ENCODE measurements around the gene TRAPPC2. TPM values are rescaled to one million over a fixed set of nuclear protein-coding genes. Genes with fewer than 3 reads are reported as not detected.
"Not testable (repeated sequence)": the region's sequence is repeated elsewhere in the genome, so short reads cannot be mapped to it uniquely, and the experiment has no call there.

TRAPPC2 gene
- total RNA-seq, 4 donors from 2014 or later: 13.1 to 20.4 (median 15.2) TPM

DNA sequence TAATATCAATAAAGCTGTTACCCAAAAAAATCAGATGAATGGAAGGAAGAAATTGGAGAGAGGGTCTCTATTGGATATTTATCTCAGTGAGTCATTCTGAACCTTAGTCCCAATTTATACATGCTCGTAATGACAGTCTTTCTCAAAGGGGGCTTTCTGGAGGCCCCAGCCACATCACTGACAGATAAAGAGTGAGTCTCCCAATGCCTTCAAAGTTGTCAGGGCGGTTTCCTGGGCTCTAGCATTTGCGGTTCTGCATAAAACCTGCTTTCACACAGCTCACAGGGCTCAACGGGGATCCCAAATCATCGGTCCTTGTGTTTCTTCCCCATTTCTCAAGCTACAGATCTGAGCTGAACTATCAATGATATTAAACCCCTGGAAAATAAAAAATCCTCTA lies 64.2 kb downstream of the TRAPPC2 start:
- no peak overlapping the region for H3K4me3 ChIP-seq
- intact Hi-C loops (cut with DNase I): no loop called here
- H3K27me3 ChIP-seq: no peaks in the 10 kb centered on the region
- H3K4me1 ChIP-seq: peaks cover 8 to 21% (median 17%) of the 10 kb centered on the region in 4 donors
- TF ChIP-seq POLR2AphosphoS5 (IDR thresholded peaks at IDR 0.05) (no peak), POLR2A (IDR thresholded peaks at IDR 0.05; ENCODE audit: low read depth) (no peak), EP300 (IDR thresholded peaks at IDR 0.05) (no peak)
- TF ChIP-seq, protein P1, sequence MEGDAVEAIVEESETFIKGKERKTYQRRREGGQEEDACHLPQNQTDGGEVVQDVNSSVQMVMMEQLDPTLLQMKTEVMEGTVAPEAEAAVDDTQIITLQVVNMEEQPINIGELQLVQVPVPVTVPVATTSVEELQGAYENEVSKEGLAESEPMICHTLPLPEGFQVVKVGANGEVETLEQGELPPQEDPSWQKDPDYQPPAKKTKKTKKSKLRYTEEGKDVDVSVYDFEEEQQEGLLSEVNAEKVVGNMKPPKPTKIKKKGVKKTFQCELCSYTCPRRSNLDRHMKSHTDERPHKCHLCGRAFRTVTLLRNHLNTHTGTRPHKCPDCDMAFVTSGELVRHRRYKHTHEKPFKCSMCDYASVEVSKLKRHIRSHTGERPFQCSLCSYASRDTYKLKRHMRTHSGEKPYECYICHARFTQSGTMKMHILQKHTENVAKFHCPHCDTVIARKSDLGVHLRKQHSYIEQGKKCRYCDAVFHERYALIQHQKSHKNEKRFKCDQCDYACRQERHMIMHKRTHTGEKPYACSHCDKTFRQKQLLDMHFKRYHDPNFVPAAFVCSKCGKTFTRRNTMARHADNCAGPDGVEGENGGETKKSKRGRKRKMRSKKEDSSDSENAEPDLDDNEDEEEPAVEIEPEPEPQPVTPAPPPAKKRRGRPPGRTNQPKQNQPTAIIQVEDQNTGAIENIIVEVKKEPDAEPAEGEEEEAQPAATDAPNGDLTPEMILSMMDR (IDR thresholded peaks at IDR 0.05): no peak
- DNase-seq (ENCODE audit: extremely low spot score): no peak
- WGBS: 88% methylated on average over 5 of the region's 5 CpGs
- no peaks in the 10 kb centered on the region for H3K36me3 ChIP-seq
- no peaks in the 10 kb centered on the region for H3K9me3 ChIP-seq
- H3K27ac ChIP-seq (replicated peaks in 1 of 4): no peak overlapping the region

- H3K9me3 ChIP-seq; DNase-seq (ENCODE audit: extremely low spot score); intact Hi-C loops (cut with DNase I); H3K36me3 ChIP-seq; H3K4me3 ChIP-seq; H3K27me3 ChIP-seq: not testable (repeated sequence)
- Histone ChIP-seq H3K4me1 (peaks cover 8 to 21% (median 17%) of the 10 kb centered on the region in 4 donors), H3K27ac (replicated peaks in 1 of 4) (peak overlapping the region; percentile 34 to 67 (median 45))
- WGBS: 94% methylated on average over 8 of the region's 8 CpGs
Measured at GRCh38 chrX:13669755-13670154, 64.7 kb downstream of the TRAPPC2 start.

GRCh38 chrX:13669246-13669737 lies 65.1 kb downstream of the TRAPPC2 start:
- peaks cover 8 to 21% (median 17%) of the 10 kb centered on the region in 4 donors for H3K4me1 ChIP-seq
- 36% methylated on average over 9 of the region's 9 CpGs for WGBS
- H3K27me3 ChIP-seq: no peaks in the 10 kb centered on the region
- H3K27ac ChIP-seq (replicated peaks in 1 of 4): peak overlapping the region; percentile 34 to 67 (median 45)
- H3K36me3 ChIP-seq: no peaks in the 10 kb centered on the region
- no peak for DNase-seq (ENCODE audit: extremely low spot score)
- no peaks in the 10 kb centered on the region for H3K9me3 ChIP-seq
- H3K4me3 ChIP-seq: peak overlapping the region in 2 of 4 donors; percentile 8 to 12
- intact Hi-C loops (cut with DNase I): no loop called here
- TF ChIP-seq POLR2AphosphoS5 (IDR thresholded peaks at IDR 0.05): peak; percentile 64 to 75
- no peak for TF ChIP-seq POLR2A (IDR thresholded peaks at IDR 0.05; ENCODE audit: low read depth)
- TF ChIP-seq, protein P1 (IDR thresholded peaks at IDR 0.05): no peak
- no peak for TF ChIP-seq EP300 (IDR thresholded peaks at IDR 0.05)

DNA sequence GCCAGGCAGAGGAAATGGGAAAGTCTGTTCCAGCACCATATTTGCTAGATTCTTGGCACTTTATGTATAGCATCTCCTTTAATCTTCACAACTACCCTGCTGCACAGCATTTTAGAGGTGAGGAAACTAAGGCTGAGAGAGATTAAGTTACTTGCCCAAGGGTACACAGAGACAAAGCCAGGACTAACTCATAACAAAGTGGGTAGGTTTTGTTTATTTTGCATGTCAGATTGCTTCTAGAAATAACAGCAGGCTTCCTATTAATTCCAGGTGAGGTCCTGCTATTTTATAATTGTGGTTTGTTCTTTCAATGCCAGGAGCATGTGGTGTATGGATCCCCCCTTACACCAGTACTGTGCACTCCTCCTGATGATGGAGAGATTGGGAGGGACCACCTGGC lies 66.5 kb downstream of the TRAPPC2 start:
- intact Hi-C loops (cut with DNase I): no loop called here
- no peaks in the 10 kb centered on the region for H3K27me3 ChIP-seq
- H3K27ac ChIP-seq (replicated peaks in 1 of 4): peak overlapping the region in 2 of 4 donors; percentile 22 to 32
- no peak overlapping the region for H3K4me3 ChIP-seq
- peaks cover 8 to 30% (median 26%) of the 10 kb centered on the region in 4 donors for H3K4me1 ChIP-seq
- no peak for DNase-seq (ENCODE audit: extremely low spot score)
- H3K36me3 ChIP-seq: peaks cover 0 to 5% (median 2%) of the 10 kb centered on the region in 4 donors
- H3K9me3 ChIP-seq: no peaks in the 10 kb centered on the region
- TF ChIP-seq EP300 (IDR thresholded peaks at IDR 0.05) (no peak), POLR2AphosphoS5 (IDR thresholded peaks at IDR 0.05) (no peak)
- TF ChIP-seq, protein P1 (IDR thresholded peaks at IDR 0.05): no peak

DNA sequence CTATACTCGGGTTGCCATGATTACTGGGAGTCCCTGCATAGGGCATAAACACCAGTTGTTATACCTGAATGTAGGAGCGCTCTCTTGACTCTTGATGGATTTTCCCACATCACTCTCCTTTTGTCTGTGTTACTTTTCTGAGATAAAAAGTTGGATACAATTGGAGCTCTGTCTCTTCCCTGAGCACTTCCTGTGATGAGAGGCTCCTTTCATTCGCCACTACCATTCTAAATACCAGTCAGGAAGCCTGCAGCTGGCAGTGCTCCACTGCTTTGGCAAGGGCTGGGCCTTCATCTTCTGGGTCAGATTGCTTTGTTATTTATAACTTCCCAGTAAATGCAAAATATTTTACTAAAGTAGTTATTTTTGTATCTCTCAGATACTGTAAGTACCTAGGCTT lies 67.6 kb downstream of the TRAPPC2 start:
- TF ChIP-seq, protein P1 (IDR thresholded peaks at IDR 0.05): no peak
- TF ChIP-seq EP300 (IDR thresholded peaks at IDR 0.05): no peak
- no peak for TF ChIP-seq POLR2A (IDR thresholded peaks at IDR 0.05; ENCODE audit: low read depth)
- no peak for TF ChIP-seq POLR2AphosphoS5 (IDR thresholded peaks at IDR 0.05)
- Histone ChIP-seq H3K9me3 (no peaks in the 10 kb centered on the region), H3K4me1 (peaks cover 8 to 40% (median 30%) of the 10 kb centered on the region in 4 donors), H3K27me3 (no peaks in the 10 kb centered on the region), H3K4me3 (no peak overlapping the region), H3K36me3 (peaks cover 0 to 5% (median 2%) of the 10 kb centered on the region in 4 donors), H3K27ac (replicated peaks in 1 of 4) (peak overlapping the region in 2 of 4 donors; percentile 22 to 32)
- intact Hi-C loops (cut with DNase I): no loop called here
- no peak for DNase-seq (ENCODE audit: extremely low spot score)
- 61% methylated on average over 3 of the region's 3 CpGs for WGBS

Data from esophagus muscularis mucosa (tissue), 4 donors.